Astrocyte of the hippocampus (primary cell): ENCODE data around the gene THSD4.
"Not testable (repeated sequence)": the region's sequence is repeated elsewhere in the genome, so short reads cannot be mapped to it uniquely, and the experiment has no call there.

Source experiments
- DNase-seq: peaks from one replicate; pipeline ENCODE4 v3.0.0; 2011; ENCODE audit warnings: low read depth, low spot score

The THSD4 gene

DNA sequence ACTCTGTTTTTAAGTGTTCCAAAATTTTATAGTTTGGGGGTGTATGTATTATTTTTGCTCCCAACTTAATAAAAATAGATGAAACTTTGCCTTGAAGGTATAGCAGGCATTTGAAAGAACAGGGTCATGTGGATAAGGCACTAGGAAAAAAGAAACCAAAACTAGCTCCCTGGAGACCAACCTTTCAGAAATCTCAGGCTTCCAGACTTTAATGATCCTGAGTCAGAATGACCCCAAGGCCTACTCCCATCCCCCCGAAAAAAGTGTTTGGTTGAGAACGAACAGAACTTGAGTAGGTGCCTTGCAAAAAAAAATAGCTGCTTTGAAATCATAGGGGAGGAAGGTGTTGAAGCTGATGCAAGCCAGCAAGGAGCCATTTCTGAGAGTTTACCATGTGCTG is 309.5 kb downstream of the THSD4 start:
- no peak for DNase-seq

GRCh38 chr15:71425388-71425787 is 310.1 kb downstream of the THSD4 start:
- no peak for DNase-seq

DNA sequence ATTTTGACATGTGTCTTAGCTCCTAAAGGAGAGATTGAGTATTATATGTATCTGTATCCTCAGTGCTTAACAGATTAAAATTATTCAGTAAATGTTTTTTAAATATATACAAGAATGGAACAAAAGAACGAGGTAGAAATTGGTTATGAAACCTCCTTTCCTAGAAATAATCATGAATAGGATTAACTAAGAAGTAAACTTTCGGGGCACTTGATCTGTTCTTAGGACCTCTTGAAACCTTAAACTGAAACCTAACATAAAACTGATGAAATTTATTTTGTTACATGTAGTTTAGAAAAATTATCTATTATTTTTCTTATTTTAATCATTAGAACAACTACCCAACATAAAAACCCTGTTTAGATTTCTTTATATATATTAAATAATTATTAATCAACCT is 311.5 kb downstream of the THSD4 start:
- no peak for DNase-seq

DNA sequence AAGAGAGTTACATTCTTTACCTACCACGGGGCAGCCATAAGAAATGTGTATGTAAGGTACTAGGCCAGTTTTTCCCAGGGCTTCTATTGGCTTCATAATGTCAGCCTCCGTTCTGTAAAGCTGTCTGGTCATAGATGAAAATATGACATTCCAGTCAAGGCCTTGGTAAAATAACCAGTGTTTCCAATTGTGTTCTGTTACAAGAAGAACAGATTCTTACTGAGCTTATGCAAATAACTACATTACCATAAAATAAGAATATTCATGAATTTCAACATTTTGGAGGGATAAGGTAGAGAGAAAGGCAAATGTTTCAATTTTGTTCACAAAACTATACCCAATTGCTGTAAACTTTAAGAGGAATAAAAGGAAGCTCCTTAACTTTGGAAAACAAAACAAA is 315.5 kb downstream of the THSD4 start:
- no peak for DNase-seq

GRCh38 chr15:71431343-71432336 is 316.4 kb downstream of the THSD4 start:
- DNase-seq: no peak

- DNase-seq: no peak
These were observed 318.1 kb downstream of the THSD4 start for GRCh38 chr15:71433402-71433801.

DNA sequence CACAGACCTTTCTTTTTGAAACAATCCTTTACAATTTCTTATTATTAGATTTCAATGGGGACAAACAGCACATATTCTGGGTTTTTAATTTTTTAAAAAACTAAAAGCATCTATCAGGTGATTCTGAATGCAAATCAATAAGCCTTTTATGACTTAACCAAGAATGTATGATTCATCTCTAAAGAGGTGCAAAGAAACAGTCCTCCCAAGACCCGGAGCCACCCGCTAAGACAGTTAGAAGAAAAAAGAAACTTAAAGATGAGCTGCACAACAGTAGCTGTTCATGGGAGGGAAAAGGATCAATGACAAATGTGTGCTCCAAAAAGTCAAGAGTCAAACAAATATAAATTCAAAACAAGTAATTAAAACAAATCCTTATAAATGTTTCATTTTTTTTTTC is 319.5 kb downstream of the THSD4 start:
- no peak for DNase-seq

DNA sequence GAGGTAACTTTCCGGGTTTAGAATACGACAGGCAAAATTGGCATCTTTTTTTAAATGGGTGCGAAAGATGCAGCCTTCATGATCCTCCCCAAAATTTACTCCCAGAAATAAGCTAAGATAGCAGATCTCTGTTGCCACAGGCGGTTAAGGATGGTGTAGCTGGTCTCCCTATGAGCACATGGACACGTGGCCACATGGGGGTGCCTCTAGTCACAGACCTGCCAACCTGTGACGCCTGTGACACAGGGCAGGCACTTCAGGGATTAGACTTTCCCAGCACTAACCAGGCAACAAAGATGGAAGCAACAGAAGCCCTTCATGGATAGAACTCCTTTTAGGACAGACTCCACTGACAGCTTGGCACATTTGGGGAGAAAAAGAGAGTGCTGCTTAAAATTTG is 320.3 kb downstream of the THSD4 start:
- no peak for DNase-seq

- DNase-seq: no peak
These were observed 321.6 kb downstream of the THSD4 start for GRCh38 chr15:71436854-71437253.

- no peak for DNase-seq
These were observed 322.1 kb downstream of the THSD4 start for GRCh38 chr15:71437404-71437803.

DNA sequence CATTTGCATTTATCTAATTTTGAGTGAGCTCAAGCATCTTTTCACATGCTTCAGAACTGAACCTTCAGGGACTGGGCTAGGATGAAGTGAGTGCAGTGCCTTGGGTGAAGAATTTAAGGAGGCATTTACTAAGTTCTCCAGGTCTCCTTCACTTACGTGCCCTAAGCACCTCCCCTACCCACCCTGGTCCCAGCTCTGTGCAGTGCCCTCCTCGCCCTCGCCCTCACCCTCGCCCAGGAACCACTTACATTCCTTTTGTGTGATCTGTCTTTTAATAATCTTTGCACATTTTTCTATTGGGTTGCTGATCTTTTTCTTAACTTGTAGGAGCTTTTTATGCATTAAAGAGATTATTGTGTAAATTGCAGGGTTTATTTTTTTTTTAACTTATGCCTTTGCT is 322.6 kb downstream of the THSD4 start:
- peak; percentile 47 for DNase-seq

DNA sequence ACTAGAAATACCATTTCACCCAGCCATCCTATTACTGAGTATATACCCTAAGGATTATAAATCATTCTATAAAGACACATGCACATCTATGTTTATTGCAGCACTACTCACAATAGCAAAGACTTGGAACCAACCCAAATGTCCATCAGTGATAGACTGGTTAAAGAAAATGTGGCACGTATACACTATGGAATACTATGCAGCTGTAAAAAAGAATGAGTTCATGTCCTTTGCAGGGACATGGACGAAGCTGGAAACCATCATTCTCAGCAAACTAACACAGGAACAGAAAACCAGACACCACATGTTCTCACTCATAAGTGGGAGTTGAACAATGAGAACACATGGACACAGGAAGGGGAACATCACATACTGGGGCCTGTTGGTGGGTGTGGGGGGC is 324.2 kb downstream of the THSD4 start:
- DNase-seq: not testable (repeated sequence)

DNA sequence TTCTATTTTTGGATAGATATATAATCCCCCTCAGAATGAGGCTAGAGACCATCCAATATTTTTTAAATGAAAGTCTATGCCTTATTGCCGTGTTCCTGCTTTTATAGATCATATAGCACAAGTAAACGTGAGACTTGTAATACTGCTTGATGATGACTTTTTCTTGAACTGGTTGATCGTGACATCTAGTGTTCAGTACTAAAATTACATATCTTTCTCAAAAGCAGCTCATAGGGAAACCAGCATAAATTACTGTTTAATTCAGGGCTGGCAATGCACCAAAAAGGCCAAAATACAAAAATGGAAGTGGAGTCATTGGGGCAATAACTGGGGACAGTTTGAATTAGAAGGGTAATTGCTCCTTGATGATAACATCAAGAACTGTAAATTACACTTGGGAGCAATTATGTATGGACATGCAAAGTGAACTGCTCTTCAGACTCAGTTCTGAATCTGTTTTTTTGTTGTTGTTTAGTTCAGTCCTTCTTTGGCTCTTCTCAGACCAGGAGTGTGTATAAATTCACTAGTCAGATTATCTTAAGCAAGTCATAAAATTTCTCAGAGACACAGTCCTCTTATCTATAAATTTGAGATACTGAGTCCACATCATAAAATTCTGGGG is 325.3 kb downstream of the THSD4 start:
- peak; percentile 77 for DNase-seq

DNA sequence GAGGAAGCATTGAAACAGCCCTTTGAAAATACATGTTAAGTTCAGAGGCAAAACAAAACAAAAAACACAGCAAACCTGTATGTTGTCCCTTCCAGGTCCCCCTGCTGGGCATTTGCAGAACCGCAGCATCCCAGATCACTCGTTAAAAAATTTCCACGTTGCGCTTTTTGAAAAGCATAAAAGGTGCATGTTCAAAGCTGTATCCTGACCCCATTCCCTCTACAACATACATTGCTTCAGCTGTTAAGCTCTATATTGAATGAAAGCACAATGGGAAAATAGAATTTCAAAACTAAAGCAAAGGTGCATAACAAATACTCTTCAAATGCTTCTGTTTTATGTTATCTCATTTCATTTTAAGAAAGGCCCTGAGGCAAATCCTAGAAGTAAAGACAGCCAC is 328.3 kb downstream of the THSD4 start:
- DNase-seq: peak; percentile 70

GRCh38 chr15:71444032-71444810 is 328.9 kb downstream of the THSD4 start:
- no peak for DNase-seq

GRCh38 chr15:71444866-71445590 is 329.8 kb downstream of the THSD4 start:
- peak; percentile 27 for DNase-seq

DNA sequence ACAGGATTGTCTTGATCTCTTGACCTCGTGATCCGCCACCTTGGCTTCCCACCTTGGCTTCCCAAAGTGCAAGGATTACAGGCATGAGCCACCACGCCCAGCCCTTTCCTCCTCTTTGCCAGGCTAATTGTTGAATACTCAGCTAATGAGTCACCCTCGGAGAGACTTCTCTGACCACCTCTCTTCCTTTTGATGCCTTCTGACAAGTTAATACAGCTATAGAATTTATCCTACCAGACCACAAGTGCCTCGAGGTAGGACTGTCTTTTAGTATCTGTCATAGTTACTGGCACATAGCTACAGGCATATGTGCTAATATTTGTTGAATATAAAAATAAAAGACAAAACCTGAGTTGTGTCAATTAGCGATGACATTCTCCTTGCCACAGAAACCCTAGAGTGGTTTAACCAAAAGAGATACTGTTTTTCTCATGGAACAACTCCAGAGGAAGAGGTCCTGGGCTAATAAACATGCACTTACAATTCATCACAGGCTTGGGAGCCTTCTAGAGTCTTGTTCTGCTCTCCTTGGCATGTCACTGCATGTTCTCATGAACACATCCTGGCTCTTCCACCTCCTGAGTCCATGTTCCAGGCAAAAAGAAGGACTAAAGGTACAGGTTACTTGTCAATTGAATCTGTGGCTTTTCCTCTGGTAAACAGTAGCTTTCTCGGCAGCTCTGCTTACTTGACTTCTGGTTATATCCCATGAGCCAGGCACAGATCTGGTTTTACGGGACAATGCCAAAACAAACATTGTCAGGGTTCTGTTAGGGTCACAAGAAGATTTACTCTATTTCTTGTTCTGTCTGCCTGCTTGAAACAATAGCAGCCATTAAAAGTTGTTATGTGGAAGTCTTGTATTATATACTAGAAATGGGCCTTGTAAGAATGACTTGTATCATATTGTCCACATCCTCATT is 332.3 kb downstream of the THSD4 start:
- peak; percentile 69 for DNase-seq

DNA sequence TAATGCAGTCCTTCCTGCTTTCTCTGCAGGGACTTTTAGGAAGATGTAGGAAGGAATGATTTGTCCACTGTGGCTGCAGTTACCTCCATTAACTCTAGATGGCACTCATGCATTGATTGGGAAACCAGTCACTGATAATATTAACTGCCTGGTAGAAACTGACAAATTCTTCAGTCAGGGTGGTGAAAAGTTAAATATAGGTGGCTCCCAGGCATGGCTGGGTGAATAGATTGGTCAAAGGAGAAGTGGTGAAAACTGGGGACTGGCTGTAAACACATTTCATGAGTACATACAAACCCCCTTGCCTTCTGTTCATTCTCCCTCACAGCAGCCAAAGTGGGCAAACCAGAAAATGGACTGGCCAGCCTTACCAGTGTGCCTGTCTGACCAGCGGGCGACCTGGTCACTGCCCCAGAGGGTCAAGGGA is 333.4 kb downstream of the THSD4 start:
- DNase-seq: peak; percentile 86

DNA sequence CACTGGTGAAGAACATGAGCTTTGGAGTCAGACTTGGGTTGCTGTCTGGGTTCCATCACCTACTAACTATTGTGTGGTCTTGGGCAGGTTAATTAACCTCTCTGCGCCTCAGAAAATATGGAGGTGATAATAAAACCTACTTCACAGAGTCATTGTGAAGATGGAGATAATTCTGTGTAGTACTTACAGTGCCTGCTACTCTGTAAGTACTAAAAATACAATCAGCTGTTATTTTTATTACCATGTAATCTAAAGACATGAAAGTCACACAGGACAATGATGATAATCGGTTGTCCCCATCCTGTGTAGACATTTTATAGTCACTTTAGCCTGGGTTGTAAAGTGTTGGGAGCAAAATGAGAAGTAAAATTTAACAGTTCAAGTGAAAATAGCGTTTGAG is 334.1 kb downstream of the THSD4 start:
- DNase-seq: no peak

GRCh38 chr15:71449956-71450355 is 334.7 kb downstream of the THSD4 start:
- no peak for DNase-seq
